Chondrocyte (in vitro differentiated cells): Measurements from ENCODE around the gene XPO6. TPM values are rescaled to one million over a fixed set of nuclear protein-coding genes. Genes with fewer than 3 reads are reported as not detected.

ENCODE experiments used
- DNase-seq: peaks from one replicate; pipeline ENCODE4 v3.0.0; 2021; ENCODE audit warnings: mixed read lengths, low spot score
- H3K27ac Mint-ChIP-seq: one replicate; pipeline ENCODE4 v1.8.0; 2021; ENCODE audit warnings: mild to moderate bottlenecking, moderate library complexity, mixed read lengths; ENCODE audit not compliant: unreplicated experiment
- H3K27me3 Mint-ChIP-seq: 2 replicates; pipeline ENCODE4 v1.8.0; 2021; ENCODE audit warnings: low read depth, mixed read lengths
- H3K36me3 Mint-ChIP-seq: 2 replicates; pipeline ENCODE4 v1.8.0; 2021; ENCODE audit warnings: low read depth, mixed read lengths
- H3K4me1 Mint-ChIP-seq: 2 replicates; pipeline ENCODE4 v1.8.0; 2021; ENCODE audit warnings: low read depth, mild to moderate bottlenecking, mixed read lengths
- H3K4me3 Mint-ChIP-seq: one replicate; pipeline ENCODE4 v1.8.0; 2021; ENCODE audit warnings: mild to moderate bottlenecking, moderate library complexity, mixed read lengths; ENCODE audit not compliant: unreplicated experiment
- H3K9me3 Mint-ChIP-seq: 2 replicates; pipeline ENCODE4 v1.8.0; 2021; ENCODE audit warnings: low read depth, mixed read lengths
- CTCF ChIP-seq: fragments of 200-600 bp; sonication (generic); IDR thresholded peaks from 2 replicates; pipeline ENCODE4 v1.5.0; 2021; ENCODE audit warnings: antibody characterized with exemption, mild to moderate bottlenecking, moderate library complexity
- total RNA-seq: library from RNA; stranded (reverse); gene quantifications from 3 replicates; pipeline ENCODE4 v1.2.1, GENCODE V29; 2021

XPO6 gene
- total RNA-seq, 1 donor from 2014 or later, result 124 TPM

- Mint-ChIP-seq H3K36me3 (peaks cover 43% of the 10 kb centered on the region), H3K27me3 (no peaks in the 10 kb centered on the region), H3K27ac (no peak overlapping the region), H3K4me1 (no peaks in the 10 kb centered on the region), H3K4me3 (no peak overlapping the region), H3K9me3 (no peaks in the 10 kb centered on the region)
- TF ChIP-seq CTCF, result no peak
- peak; percentile 84 for DNase-seq
Observed at GRCh38 chr16:28098959-28099945, 112.5 kb downstream of the XPO6 start.

- Mint-ChIP-seq H3K36me3 (peaks cover 35% of the 10 kb centered on the region), H3K9me3 (no peaks in the 10 kb centered on the region), H3K4me1 (no peaks in the 10 kb centered on the region), H3K4me3 (no peak overlapping the region), H3K27me3 (no peaks in the 10 kb centered on the region), H3K27ac (no peak overlapping the region)
- peak; percentile 83 for DNase-seq
- TF ChIP-seq CTCF, result no peak
Observed at GRCh38 chr16:28098171-28098958, 113.4 kb downstream of the XPO6 start.

GRCh38 chr16:28096983-28097899, 114.5 kb downstream of the XPO6 start:
- peaks cover 29% of the 10 kb centered on the region for H3K36me3 Mint-ChIP-seq

GRCh38 chr16:28093385-28093725, 118.4 kb downstream of the XPO6 start:
- Mint-ChIP-seq H3K4me3 (no peak overlapping the region), H3K9me3 (no peaks in the 10 kb centered on the region), H3K36me3 (peaks cover 8% of the 10 kb centered on the region), H3K27me3 (no peaks in the 10 kb centered on the region), H3K4me1 (peaks cover 3% of the 10 kb centered on the region), H3K27ac (no peak overlapping the region)
- no peak for TF ChIP-seq CTCF
- DNase-seq, result peak; percentile 46

More at GRCh38 chr16:28096983-28097899, 114.5 kb downstream of the XPO6 start:
- Mint-ChIP-seq H3K27me3 (no peaks in the 10 kb centered on the region), H3K4me3 (no peak overlapping the region), H3K4me1 (peaks cover 3% of the 10 kb centered on the region), H3K27ac (no peak overlapping the region), H3K9me3 (no peaks in the 10 kb centered on the region)
- DNase-seq, result peak; percentile 80
- TF ChIP-seq CTCF, result no peak
